Neural progenitor cell (in vitro differentiated cells): Measurements from ENCODE around the gene TLE4.

Experiments
- CTCF ChIP-seq: fragments of 200-600 bp; sonication (generic); IDR thresholded peaks from 2 replicates; pipeline ENCODE4 v1.5.1; 2017; ENCODE audit warnings: antibody characterized with exemption, mild to moderate bottlenecking
- EZH2 ChIP-seq: fragments of 200-600 bp; sonication (generic); IDR thresholded peaks from 2 replicates; pipeline ENCODE4 v1.6.1; 2017; ENCODE audit warnings: antibody characterized with exemption, mild to moderate bottlenecking, moderate library complexity
- EZH2phosphoT487 ChIP-seq: fragments of 200-600 bp; sonication (generic); IDR thresholded peaks from 2 replicates; pipeline ENCODE4 v1.6.1; 2017; ENCODE audit warnings: antibody characterized with exemption

GRCh38 chr9:79667120-79667519 is 95.4 kb downstream of the TLE4 start:
- TF ChIP-seq EZH2phosphoT487 (no peak), CTCF (no peak), EZH2 (no peak)
